Panc1 (cell line): Measurements from ENCODE around the gene PRKCD. TPM values are rescaled to one million over a fixed set of nuclear protein-coding genes. Genes with fewer than 3 reads are reported as not detected.

Source experiments
- ATAC-seq: fragments of 200-7000 bp; cut with Tn5 transposase; 2 replicates; pipeline ENCODE4 v1.9.1; 2020; ENCODE audit warnings: mild to moderate bottlenecking, moderate library complexity
- BruUV-seq: library from RNA; stranded (reverse); fragments of 400-500 nt; replicated peaks from 2 replicates; lab custom pipeline; 2021; lab: Mats Ljungman, UMichigan
- CTCF ChIA-PET: fragments of 300-600 bp; sonication (Branson Sonifier 250); formaldehyde crosslinking; loops from one replicate; lab custom pipeline; 2022; ENCODE audit warnings: antibody characterized with exemption; lab: Charles Lee
- POLR2A ChIA-PET: fragments of 300-600 bp; sonication (Branson Sonifier 250); formaldehyde crosslinking; loops from one replicate; lab custom pipeline; 2022; ENCODE audit warnings: antibody characterized with exemption; lab: Charles Lee
- DNase-seq: peaks from one replicate; pipeline ENCODE4 v3.0.0-alpha.2; 2010; ENCODE audit warnings: low read depth, low spot score
- H3K27ac ChIP-seq: 2 replicates; pipeline ENCODE4 v1.5.1; 2011; ENCODE audit warnings: mild to moderate bottlenecking, low read length, inconsistent platforms
- H3K27me3 ChIP-seq: fragments of 200-500 bp; sonication (Bioruptor generic); 2 replicates; pipeline ENCODE4 v1.6.0; 2014; ENCODE audit warnings: low read length, inconsistent platforms; ENCODE audit not compliant: control insufficient read depth, insufficient read depth
- H3K36me3 ChIP-seq: fragments of 200-500 bp; sonication (Bioruptor generic); 2 replicates; pipeline ENCODE4 v1.5.1; 2014; ENCODE audit warnings: inconsistent platforms, mild to moderate bottlenecking, low read length, moderate library complexity; ENCODE audit not compliant: control insufficient read depth, insufficient read depth
- H3K4me1 ChIP-seq: 2 replicates; pipeline ENCODE4 v1.5.1; 2011; ENCODE audit warnings: inconsistent platforms, mild to moderate bottlenecking, low read length, moderate library complexity; ENCODE audit not compliant: control insufficient read depth, insufficient read depth
- H3K4me3 ChIP-seq, 2 experiments: 2 replicates each; pipeline ENCODE4 v1.5.1; 2011 to 2012; ENCODE audit warnings: low read depth in 2 of 2, low read length in 2 of 2, mild to moderate bottlenecking in 2 of 2, inconsistent platforms in 1 of 2, moderate library complexity in 1 of 2
- H3K9me3 ChIP-seq: fragments of 200-500 bp; sonication (Bioruptor generic); 2 replicates; pipeline ENCODE4 v1.5.1; 2014; ENCODE audit warnings: low read depth, mild to moderate bottlenecking, inconsistent platforms, low read length, moderate library complexity; ENCODE audit not compliant: control insufficient read depth, insufficient read depth
- CTCF ChIP-seq: fragments of 450-650 bp; IDR thresholded peaks from 2 replicates; pipeline ENCODE4 v1.5.1; 2017; ENCODE audit warnings: mild to moderate bottlenecking
- POLR2AphosphoS5 ChIP-seq: IDR thresholded peaks from 2 replicates; pipeline ENCODE4 v1.6.1; 2012; ENCODE audit warnings: mild to moderate bottlenecking, low read depth, low read length, moderate library complexity
- REST ChIP-seq, 2 experiments: IDR thresholded peaks; 2 replicates each; pipeline ENCODE4 v1.6.1; 2011 to 2012; ENCODE audit warnings: low read depth in 2 of 2, control low read depth in 1 of 2, low read length in 1 of 2, mild to moderate bottlenecking in 1 of 2, moderate library complexity in 1 of 2; ENCODE audit not compliant: insufficient read depth in 1 of 2
- SIN3A ChIP-seq: IDR thresholded peaks from 2 replicates; pipeline ENCODE4 v1.6.1; 2012; ENCODE audit warnings: low read depth, mild to moderate bottlenecking, low read length, moderate library complexity, borderline replicate concordance; ENCODE audit not compliant: insufficient read depth
- TCF7L2 ChIP-seq: IDR thresholded peaks from 2 replicates; pipeline ENCODE4 v1.6.1; 2011; ENCODE audit warnings: mild to moderate bottlenecking, low read depth, low read length, inconsistent platforms
- in situ Hi-C: cut with HindIII; loops from 2 replicates; pipeline ENCODE4 v1.10.0; 2016; ENCODE audit warnings: low sequenced_read_pairs, low pct_unique_long_range_greater_than_20kb
- intact Hi-C: fragments of 100-400 bp; cut with micrococcal nuclease; formaldehyde crosslinking; loops from one replicate; pipeline ENCODE4 v1.10.0; 2022; ENCODE audit not compliant: unreplicated experiment
- total RNA-seq: library from RNA; stranded (reverse); gene quantifications from one replicate; pipeline ENCODE4 v1.2.1, GENCODE V29; 2021; ENCODE audit not compliant: unreplicated experiment

PRKCD gene
- total RNA-seq, 1 experiment from 2014 or later: 14.0 TPM

DNA sequence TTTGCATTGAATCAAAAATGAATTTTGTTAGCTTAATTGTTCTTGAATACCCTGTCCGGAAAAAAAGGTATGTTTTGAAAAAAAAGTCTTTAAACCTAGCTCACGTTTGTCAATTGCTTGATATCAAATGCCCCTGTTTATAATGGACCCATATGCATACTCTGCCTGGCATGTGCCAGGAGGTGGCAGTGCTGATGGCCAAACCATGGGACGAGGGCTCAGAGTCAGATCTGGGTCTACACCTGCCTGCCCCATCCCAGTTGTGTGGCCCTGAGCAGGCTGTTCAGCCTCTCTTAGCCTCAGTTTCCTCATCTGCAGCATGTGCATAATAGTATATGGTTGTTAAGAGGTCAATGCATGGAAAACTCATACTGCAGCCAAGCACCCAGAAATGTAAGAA, 38.8 kb downstream of the PRKCD start:
- CTCF ChIA-PET: interaction anchor here (0.6 kb wide), 1 partner anchor 39 kb away, joined by 3 read pairs; no protein-coding TSS in a partner anchor

GRCh38 chr3:53200501-53201498, 39.8 kb downstream of the PRKCD start:
- ATAC-seq (no peak), DNase-seq (no peak)
- H3K4me1 ChIP-seq: peaks cover 3% of the 10 kb centered on the region; the same call in 1 of the 2 replicates
- no peak overlapping the region for H3K27ac ChIP-seq
- POLR2A ChIA-PET: no interaction called here
- no peaks in the 10 kb centered on the region for H3K36me3 ChIP-seq
- intact Hi-C loops (no loop called here), in situ Hi-C loops (no loop called here)
- no TSS peak for BruUV-seq
- CTCF ChIA-PET: no interaction called here
- TF ChIP-seq REST (IDR thresholded peaks at IDR 0.05; ENCODE audit: insufficient read depth in 1 of 2, low read depth in 2 of 2, low read length in 1 of 2) (no peak), TCF7L2 (no peak), POLR2AphosphoS5 (no peak), SIN3A (no peak), CTCF (no peak)
- H3K9me3 ChIP-seq: no peaks in the 10 kb centered on the region
- H3K4me3 ChIP-seq: no peak overlapping the region
- no peaks in the 10 kb centered on the region for H3K27me3 ChIP-seq

More for the DNA sequence above, 38.8 kb downstream of the PRKCD start:
- DNase-seq (no peak), ATAC-seq (no peak)
- intact Hi-C loops (no loop called here), in situ Hi-C loops (no loop called here)
- Histone ChIP-seq H3K27ac (no peak overlapping the region), H3K9me3 (no peaks in the 10 kb centered on the region), H3K4me1 (peaks cover 3% of the 10 kb centered on the region; the same call in 1 of the 2 replicates), H3K4me3 (no peak overlapping the region), H3K27me3 (no peaks in the 10 kb centered on the region), H3K36me3 (no peaks in the 10 kb centered on the region)
- TF ChIP-seq POLR2AphosphoS5 (no peak), TCF7L2 (no peak), SIN3A (no peak)
- POLR2A ChIA-PET: no interaction called here
- no TSS peak for BruUV-seq
